ENCODE measurements around the gene HARS1.

DNA sequence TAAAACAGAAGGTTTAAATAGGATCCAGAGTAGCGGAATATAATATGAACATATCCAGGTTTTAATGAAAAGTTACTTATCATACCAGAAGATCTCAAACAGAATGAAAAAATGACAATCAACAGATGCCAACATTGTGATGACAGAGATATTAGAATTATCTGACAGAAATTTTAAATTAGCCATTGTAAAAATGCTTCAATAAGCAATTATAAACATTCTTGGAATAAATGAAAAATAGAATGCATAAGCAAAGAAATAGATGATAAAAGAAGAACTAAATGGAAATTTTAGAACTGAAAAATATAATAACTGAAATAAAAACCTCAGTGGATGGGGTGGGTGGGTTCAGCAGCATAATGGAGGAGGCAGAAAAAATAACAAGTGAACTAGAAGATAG, 46.3 kb upstream of the HARS1 start:
- TF ChIP-seq, protein P1, sequence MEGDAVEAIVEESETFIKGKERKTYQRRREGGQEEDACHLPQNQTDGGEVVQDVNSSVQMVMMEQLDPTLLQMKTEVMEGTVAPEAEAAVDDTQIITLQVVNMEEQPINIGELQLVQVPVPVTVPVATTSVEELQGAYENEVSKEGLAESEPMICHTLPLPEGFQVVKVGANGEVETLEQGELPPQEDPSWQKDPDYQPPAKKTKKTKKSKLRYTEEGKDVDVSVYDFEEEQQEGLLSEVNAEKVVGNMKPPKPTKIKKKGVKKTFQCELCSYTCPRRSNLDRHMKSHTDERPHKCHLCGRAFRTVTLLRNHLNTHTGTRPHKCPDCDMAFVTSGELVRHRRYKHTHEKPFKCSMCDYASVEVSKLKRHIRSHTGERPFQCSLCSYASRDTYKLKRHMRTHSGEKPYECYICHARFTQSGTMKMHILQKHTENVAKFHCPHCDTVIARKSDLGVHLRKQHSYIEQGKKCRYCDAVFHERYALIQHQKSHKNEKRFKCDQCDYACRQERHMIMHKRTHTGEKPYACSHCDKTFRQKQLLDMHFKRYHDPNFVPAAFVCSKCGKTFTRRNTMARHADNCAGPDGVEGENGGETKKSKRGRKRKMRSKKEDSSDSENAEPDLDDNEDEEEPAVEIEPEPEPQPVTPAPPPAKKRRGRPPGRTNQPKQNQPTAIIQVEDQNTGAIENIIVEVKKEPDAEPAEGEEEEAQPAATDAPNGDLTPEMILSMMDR (IDR thresholded peaks at IDR 0.05; ENCODE audit: low read depth, low read length), result no peak
- TF ChIP-seq EZH2phosphoT487 (IDR thresholded peaks at IDR 0.05; ENCODE audit: low read depth), result no peak
